Testis (tissue), 2 donors: Measurements from ENCODE around the gene SPATS2L.

Source experiments
- CTCF ChIP-seq, 3 experiments: fragments of 450-650 bp in 2 of 3; fragments of 200-600 bp in 1 of 3; sonication (generic) in 1 of 3; IDR thresholded peaks; one replicate each; pipeline ENCODE4 v1.5.1; 2016 to 2019; ENCODE audit warnings: antibody characterized with exemption in 3 of 3, mild to moderate bottlenecking in 2 of 3, moderate library complexity in 1 of 3
- POLR2A ChIP-seq: fragments of 450-650 bp; IDR thresholded peaks from one replicate; pipeline ENCODE4 v1.6.1; 2017; ENCODE audit warnings: antibody characterized with exemption, mild to moderate bottlenecking, moderate library complexity

GRCh38 chr2:200475795-200476194, 169.3 kb downstream of the SPATS2L start:
- TF ChIP-seq CTCF (IDR thresholded peaks at IDR 0.05) (no peak), POLR2A (no peak)
